Measurements from ENCODE around the gene TUBB2A.

DNA sequence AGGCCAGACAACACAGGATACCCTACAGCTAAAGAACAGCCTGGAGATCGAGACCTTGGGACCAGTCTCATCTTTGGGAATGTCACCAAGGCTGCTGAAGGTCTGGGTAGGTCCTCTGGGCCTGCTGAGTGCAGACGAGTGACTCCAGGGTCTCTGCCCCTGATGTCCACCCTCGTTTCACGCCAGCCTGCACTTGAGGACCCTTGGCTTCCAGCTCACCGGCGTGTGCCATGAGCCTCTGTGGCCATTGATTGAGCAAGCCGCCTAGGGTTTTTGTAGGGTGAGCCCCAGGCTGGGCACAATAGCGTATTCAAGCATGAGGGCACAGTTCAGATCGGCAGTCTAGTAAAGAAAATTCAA is 34.5 kb downstream of the TUBB2A start:
- TF ChIP-seq, protein P1, sequence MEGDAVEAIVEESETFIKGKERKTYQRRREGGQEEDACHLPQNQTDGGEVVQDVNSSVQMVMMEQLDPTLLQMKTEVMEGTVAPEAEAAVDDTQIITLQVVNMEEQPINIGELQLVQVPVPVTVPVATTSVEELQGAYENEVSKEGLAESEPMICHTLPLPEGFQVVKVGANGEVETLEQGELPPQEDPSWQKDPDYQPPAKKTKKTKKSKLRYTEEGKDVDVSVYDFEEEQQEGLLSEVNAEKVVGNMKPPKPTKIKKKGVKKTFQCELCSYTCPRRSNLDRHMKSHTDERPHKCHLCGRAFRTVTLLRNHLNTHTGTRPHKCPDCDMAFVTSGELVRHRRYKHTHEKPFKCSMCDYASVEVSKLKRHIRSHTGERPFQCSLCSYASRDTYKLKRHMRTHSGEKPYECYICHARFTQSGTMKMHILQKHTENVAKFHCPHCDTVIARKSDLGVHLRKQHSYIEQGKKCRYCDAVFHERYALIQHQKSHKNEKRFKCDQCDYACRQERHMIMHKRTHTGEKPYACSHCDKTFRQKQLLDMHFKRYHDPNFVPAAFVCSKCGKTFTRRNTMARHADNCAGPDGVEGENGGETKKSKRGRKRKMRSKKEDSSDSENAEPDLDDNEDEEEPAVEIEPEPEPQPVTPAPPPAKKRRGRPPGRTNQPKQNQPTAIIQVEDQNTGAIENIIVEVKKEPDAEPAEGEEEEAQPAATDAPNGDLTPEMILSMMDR (IDR thresholded peaks at IDR 0.05) = no peak
- TF ChIP-seq POLR2A (IDR thresholded peaks at IDR 0.05) = no peak

All from thyroid gland (tissue), 4 donors.